Left ventricle myocardium inferior (tissue), 1 donor: ENCODE data around the gene XPOT. TPM values are rescaled to one million over a fixed set of nuclear protein-coding genes. Genes with fewer than 3 reads are reported as not detected.

Experiments
- DNase-seq: peaks from one replicate; pipeline ENCODE4 v3.0.0-alpha.2; 2020
- H3K27ac ChIP-seq: fragments of 200-600 bp; replicated peaks from 2 replicates; pipeline ENCODE4 v1.8.0; 2021
- H3K27me3 ChIP-seq: fragments of 200-600 bp; 2 replicates; pipeline ENCODE4 v1.8.0; 2021; ENCODE audit warnings: low read depth
- H3K36me3 ChIP-seq: fragments of 200-600 bp; 2 replicates; pipeline ENCODE4 v1.8.0; 2021
- H3K4me1 ChIP-seq: fragments of 200-600 bp; 2 replicates; pipeline ENCODE4 v1.8.0; 2021
- H3K4me3 ChIP-seq: fragments of 200-600 bp; 2 replicates; pipeline ENCODE4 v1.8.0; 2021; ENCODE audit warnings: mild to moderate bottlenecking, moderate library complexity
- H3K9me3 ChIP-seq: fragments of 200-600 bp; replicated peaks from 2 replicates; pipeline ENCODE4 v1.8.0; 2021
- CTCF ChIP-seq: fragments of 200-600 bp; IDR thresholded peaks from 2 replicates; pipeline ENCODE4 v1.8.0; 2021; ENCODE audit warnings: antibody characterized with exemption, mild to moderate bottlenecking, borderline replicate concordance
- intact Hi-C: fragments of 100-400 bp; cut with micrococcal nuclease; formaldehyde crosslinking; loops from one replicate; pipeline ENCODE4 v1.11.0; 2022
- total RNA-seq: library from RNA; stranded (reverse); fragmentation: NEBNext Ultra II Directional; extraction: Animal tissue kit (Norgen Biotek cat#: 25700); gene quantifications from one replicate; pipeline ENCODE4 v1.2.1, GENCODE V29; 2021
- donor health status: DM: no; HTN: yes; CAD: no; lungs with severe emphysema.

Gene XPOT
- total RNA-seq, 1 donor from 2014 or later: 27.8 TPM

- Histone ChIP-seq H3K9me3 (no peaks in the 10 kb centered on the region), H3K27ac (no peak overlapping the region), H3K27me3 (no peaks in the 10 kb centered on the region), H3K4me1 (peaks cover 7% of the 10 kb centered on the region), H3K4me3 (no peak overlapping the region), H3K36me3 (peaks cover 64% of the 10 kb centered on the region)
- no peak for DNase-seq
- intact Hi-C loops: no loop called here
- no peak for TF ChIP-seq CTCF
Measured at GRCh38 chr12:64446295-64446694, 42.1 kb downstream of the XPOT start.

DNA sequence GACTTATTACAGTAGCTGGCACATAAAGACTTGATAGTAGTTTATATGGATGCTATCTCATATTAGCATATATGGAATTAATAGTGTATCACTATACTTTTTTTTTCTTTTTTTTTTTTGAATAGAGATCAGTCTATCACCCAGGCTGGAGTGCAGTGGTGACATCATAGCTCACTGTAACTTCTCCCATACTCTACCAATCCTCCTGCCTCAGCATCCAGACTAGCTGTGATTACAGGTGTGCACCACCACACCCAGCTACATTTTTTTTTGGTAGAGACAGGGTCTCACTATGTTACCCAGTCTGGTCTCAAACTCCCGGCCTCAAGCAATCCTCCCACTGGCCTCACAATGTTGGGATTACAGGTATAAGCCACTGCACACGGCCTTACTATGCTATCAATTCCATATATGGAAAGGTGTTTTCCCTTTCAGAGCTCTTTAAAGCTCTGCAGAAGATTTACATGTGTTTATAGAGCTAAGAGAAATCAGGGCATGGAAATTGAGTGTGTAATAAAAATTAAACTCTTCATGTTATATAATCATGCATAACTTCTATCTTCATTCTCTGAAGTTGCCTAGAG is 46.0 kb downstream of the XPOT start:
- intact Hi-C loops: no loop called here
- no peak overlapping the region for H3K4me3 ChIP-seq
- H3K9me3 ChIP-seq: no peaks in the 10 kb centered on the region
- H3K4me1 ChIP-seq: peaks cover 36% of the 10 kb centered on the region
- H3K36me3 ChIP-seq: peaks cover 39% of the 10 kb centered on the region
- no peak overlapping the region for H3K27ac ChIP-seq
- no peaks in the 10 kb centered on the region for H3K27me3 ChIP-seq
- no peak for TF ChIP-seq CTCF
- DNase-seq: no peak

DNA sequence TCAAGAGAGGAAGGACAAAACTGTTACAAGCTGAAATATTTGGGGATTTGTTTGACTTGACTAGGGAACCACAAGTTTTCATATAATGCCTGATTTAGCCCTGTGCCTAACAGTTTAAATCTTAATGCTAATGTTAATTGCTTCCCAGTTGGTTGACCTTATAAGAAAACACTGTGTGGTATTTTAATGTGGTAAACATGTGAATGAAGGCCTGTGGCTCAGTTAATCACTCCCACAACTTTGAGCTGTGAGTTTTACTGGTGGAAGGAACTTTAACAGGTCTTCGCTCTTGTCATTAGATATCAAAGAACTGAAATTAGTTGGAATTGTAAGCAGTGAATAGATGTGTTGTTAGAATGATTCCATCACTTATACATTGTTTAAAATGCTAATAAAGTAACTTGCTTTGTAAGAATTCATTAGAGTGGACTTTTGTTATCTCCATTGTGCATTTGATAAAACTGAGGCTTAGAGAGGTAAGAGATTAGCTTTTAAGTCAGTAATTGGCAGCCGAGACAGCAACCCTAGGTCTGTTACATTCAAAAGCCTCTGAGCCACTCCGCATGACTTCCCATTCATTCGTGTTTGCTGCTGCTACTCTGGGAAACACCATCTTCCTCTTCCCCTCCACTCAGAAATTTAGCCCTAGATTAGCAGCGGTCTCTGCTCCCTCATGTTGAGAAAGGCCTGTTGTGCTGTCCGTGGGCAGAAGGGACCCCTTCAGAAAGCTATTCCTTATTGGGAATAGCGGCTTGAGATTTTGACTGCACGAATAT is 46.7 kb downstream of the XPOT start:
- H3K27me3 ChIP-seq: no peaks in the 10 kb centered on the region
- H3K4me3 ChIP-seq: peak overlapping the region; percentile 99
- DNase-seq: no peak
- no peaks in the 10 kb centered on the region for H3K9me3 ChIP-seq
- peak overlapping the region; percentile 98 for H3K27ac ChIP-seq
- H3K36me3 ChIP-seq: peaks cover 36% of the 10 kb centered on the region
- intact Hi-C loops: no loop called here
- TF ChIP-seq CTCF: no peak
- peaks cover 43% of the 10 kb centered on the region for H3K4me1 ChIP-seq

DNA sequence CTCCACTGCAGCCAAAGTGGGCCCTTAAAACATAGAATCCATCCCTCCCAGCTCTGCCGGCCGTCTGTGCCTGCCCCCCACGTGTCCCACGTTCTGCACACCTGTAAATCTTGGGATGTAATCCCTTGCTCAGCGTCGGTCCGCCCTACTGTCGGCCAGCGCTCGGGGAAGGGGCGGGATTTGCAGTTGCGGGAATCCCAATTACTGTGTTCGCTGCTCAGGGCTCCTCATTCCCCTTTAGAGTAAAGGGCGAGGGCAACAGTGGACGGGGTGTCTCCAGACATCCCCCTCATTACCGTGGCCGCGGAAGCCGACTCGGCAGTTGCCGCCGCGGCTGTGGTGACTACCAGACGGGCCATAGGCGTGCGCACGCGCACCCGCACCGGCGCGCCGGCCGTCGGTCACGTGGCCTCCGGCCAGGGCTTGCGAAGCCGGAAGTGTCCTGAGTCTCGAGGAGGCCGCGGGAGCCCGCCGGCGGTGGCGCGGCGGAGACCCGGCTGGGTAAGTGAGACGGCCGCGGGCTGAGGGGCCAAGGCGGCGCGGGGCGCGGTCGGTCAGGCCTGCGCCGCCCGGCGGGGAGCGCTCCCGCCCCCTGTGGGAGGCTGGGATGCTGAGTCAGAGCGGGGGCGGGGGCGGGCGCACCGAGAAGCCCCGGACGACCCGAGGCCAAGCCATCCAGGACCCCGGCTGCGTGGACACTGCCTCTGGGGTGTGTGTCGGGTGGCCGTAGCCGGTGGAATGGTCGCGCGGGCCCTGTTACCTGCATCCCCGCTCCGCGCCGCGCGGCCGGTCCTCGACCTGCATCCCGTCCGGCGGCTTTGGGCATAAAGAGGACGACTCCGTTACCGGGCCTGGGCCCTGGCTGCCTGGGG is 47.7 kb downstream of the XPOT start, which contains the start of gene TBK1:
Gene TBK1 (plus strand): TSS at position 434 of the 872 bp plus-strand sequence. CDS start 3,751 bp downstream, outside the sequence.
- H3K36me3 ChIP-seq: peaks cover 30% of the 10 kb centered on the region
- H3K9me3 ChIP-seq: no peaks in the 10 kb centered on the region
- peak within 1 kb of the TSS; percentile 98 for H3K27ac ChIP-seq
- H3K4me1 ChIP-seq: peaks cover 50% of the 10 kb centered on the region
- intact Hi-C loops: no loop called here
- H3K4me3 ChIP-seq: peak within 1 kb of the TSS; percentile 99
- H3K27me3 ChIP-seq: no peaks in the 10 kb centered on the region
- peak; percentile 91 for DNase-seq
- TF ChIP-seq CTCF: peak; percentile 29

DNA sequence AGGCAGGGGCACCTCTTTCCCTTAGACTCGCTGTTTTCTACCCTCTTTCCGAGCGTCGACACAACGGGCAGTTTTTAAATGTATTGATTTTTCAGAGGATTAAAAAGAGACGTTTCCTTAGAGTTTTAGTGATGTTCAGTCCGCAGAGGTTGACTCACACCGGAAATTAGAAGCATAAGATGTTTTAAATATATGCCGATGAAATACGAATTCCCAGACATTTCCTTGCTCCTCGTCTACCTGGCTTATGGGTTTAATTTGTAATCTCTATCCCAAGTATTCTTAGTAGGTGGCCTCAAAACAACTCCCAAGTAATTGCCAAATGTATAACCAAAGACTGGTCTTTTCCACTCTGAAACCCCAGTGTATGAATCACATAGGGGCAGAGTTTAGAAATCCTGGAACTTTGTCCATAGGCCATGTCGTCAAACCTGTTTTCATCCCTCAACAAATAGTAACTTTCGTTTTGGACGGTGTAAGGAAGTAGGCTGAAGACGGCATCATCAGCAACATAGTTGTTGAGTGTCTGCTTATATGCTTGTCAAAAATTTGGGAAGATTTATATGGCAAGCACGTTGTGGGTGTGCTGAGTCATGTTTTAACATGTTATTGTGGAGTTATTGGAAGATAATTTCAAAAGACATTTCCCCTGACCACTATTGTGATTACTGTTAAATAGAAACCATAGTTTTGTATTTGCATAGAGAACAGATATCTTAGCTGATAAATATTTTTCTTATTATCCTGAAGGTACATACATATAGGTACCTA is 48.6 kb downstream of the XPOT start:
- Histone ChIP-seq H3K4me1 (peaks cover 58% of the 10 kb centered on the region), H3K4me3 (peak overlapping the region; percentile 99), H3K27ac (peak overlapping the region; percentile 98), H3K27me3 (no peaks in the 10 kb centered on the region), H3K36me3 (peaks cover 25% of the 10 kb centered on the region), H3K9me3 (no peaks in the 10 kb centered on the region)
- intact Hi-C loops: no loop called here
- no peak for TF ChIP-seq CTCF
- DNase-seq: no peak
